NCI-H345 treated with DMSO at 0.1 percent for 48 hours (cell line): ENCODE measurements around the gene TIGD2.

Experiments used
- DNase-seq: peaks from one replicate; lab custom pipeline; 2025; ENCODE audit not compliant: unreplicated experiment; lab: John Stamatoyannopoulos, UW

The TIGD2 gene

GRCh38 chr4:89161841-89162240 is 50.5 kb downstream of the TIGD2 start:
- no peak for DNase-seq

- DNase-seq, result no peak
Measured at GRCh38 chr4:89162496-89162895, 51.2 kb downstream of the TIGD2 start.

- no peak for DNase-seq
Measured at GRCh38 chr4:89162987-89163386, 51.7 kb downstream of the TIGD2 start.

GRCh38 chr4:89164400-89164799 is 53.1 kb downstream of the TIGD2 start:
- no peak for DNase-seq
